B cell (primary cell): ENCODE data around the gene SCN3B. TPM values are rescaled to one million over a fixed set of nuclear protein-coding genes. Genes with fewer than 3 reads are reported as not detected.

Source experiments
- ATAC-seq: fragments of 200-7000 bp; cut with Tn5 transposase; one replicate; pipeline ENCODE4 v1.10.0; 2021; ENCODE audit warnings: low read depth, mild to moderate bottlenecking, moderate number of reproducible peaks, moderate library complexity
- CTCF ChIA-PET: fragments of 350-600 bp; sonication (Branson Sonifier 250); formaldehyde crosslinking; loops from one replicate; lab custom pipeline; 2021; ENCODE audit warnings: antibody characterized with exemption, inconsistent platforms; lab: Charles Lee
- POLR2A ChIA-PET: fragments of 350-600 bp; sonication (Branson Sonifier 250); formaldehyde crosslinking; loops from one replicate; lab custom pipeline; 2021; ENCODE audit warnings: antibody characterized with exemption; lab: Charles Lee
- DNase-seq: peaks from one replicate; pipeline ENCODE4 v3.0.0; 2013
- H2AFZ ChIP-seq: 2 replicates; pipeline ENCODE4 v1.6.1; 2012; ENCODE audit warnings: mild to moderate bottlenecking, low read depth, low read length; ENCODE audit not compliant: insufficient read depth, poor library complexity, severe bottlenecking
- H3K27ac ChIP-seq, 2 donors: 1 replicate in 1 of 2; 2 replicates in 1 of 2; pipeline ENCODE4 v1.5.1; 2012 to 2013; ENCODE audit warnings: low read length in 2 of 2, mild to moderate bottlenecking in 2 of 2, moderate library complexity in 1 of 2
- H3K27me3 ChIP-seq, 4 experiments: fragments of 200-600 bp in 1 of 4; sonication (generic) in 1 of 4; replicated peaks in 1 of 4; 1 replicate in 2 of 4; 2 replicates in 2 of 4; pipeline versions ENCODE4 v1.6.1 to v1.7.0; 2013 to 2016; ENCODE audit warnings: low read length in 3 of 4, mild to moderate bottlenecking in 2 of 4, mixed read lengths in 1 of 4, moderate library complexity in 1 of 4; ENCODE audit not compliant: insufficient read depth in 4 of 4, control insufficient read depth in 3 of 4; ENCODE audit errors: control extremely low read depth in 1 of 4
- H3K36me3 ChIP-seq, 2 experiments: replicated peaks in 1 of 2; 1 replicate in 1 of 2; 2 replicates in 1 of 2; pipeline versions ENCODE4 v1.6.1 to v1.7.1; 2013; ENCODE audit warnings: low read length in 1 of 2; ENCODE audit not compliant: insufficient read depth in 2 of 2, control insufficient read depth in 1 of 2; ENCODE audit errors: control extremely low read depth in 1 of 2, extremely low read depth in 1 of 2
- H3K4me1 ChIP-seq, 2 donors: fragments of 200-600 bp in 1 of 2; sonication (generic) in 1 of 2; 1 replicate in 1 of 2; 2 replicates in 1 of 2; pipeline versions ENCODE4 v1.5.1 to v1.6.1; 2013 to 2017; ENCODE audit warnings: low read length in 2 of 2; ENCODE audit not compliant: control insufficient read depth in 2 of 2, insufficient read depth in 2 of 2
- H3K4me2 ChIP-seq: replicated peaks from 2 replicates; pipeline ENCODE3; 2012; ENCODE audit warnings: mild to moderate bottlenecking, low read depth, low read length; ENCODE audit not compliant: poor library complexity, severe bottlenecking
- H3K4me3 ChIP-seq, 5 experiments: fragments of 200-600 bp in 1 of 5; sonication (generic) in 1 of 5; 1 replicate in 3 of 5; 2 replicates in 2 of 5; pipeline versions ENCODE4 v1.5.1 to v1.7.0; 2011 to 2016; ENCODE audit warnings: low read length in 4 of 5, mild to moderate bottlenecking in 4 of 5, low read depth in 2 of 5, control low read depth in 1 of 5, moderate library complexity in 1 of 5; ENCODE audit not compliant: insufficient read depth in 1 of 5; ENCODE audit errors: control extremely low read depth in 1 of 5, extremely low read depth in 1 of 5
- H3K79me2 ChIP-seq: fragments of 200-600 bp; sonication (generic); one replicate; pipeline ENCODE4 v1.6.0; 2016; ENCODE audit warnings: low read length; ENCODE audit not compliant: control insufficient read depth, insufficient read depth
- H3K9ac ChIP-seq: fragments of 200-600 bp; sonication (generic); 2 replicates; pipeline ENCODE4 v1.6.1; 2017; ENCODE audit warnings: mild to moderate bottlenecking, low read length, moderate library complexity
- H3K9me3 ChIP-seq, 3 donors: one replicate each; pipeline versions ENCODE4 v1.6.1 to v1.7.1; 2013; ENCODE audit warnings: low read length in 2 of 3; ENCODE audit not compliant: control insufficient read depth in 2 of 3, insufficient read depth in 1 of 3; ENCODE audit errors: control extremely low read depth in 1 of 3
- H4K20me1 ChIP-seq: 2 replicates; pipeline ENCODE4 v1.6.0; 2012; ENCODE audit warnings: mild to moderate bottlenecking, low read length; ENCODE audit not compliant: insufficient read depth, control insufficient read depth, poor library complexity, severe bottlenecking
- H3K27ac Mint-ChIP-seq: one replicate; pipeline ENCODE4 v1.8.0; 2021; ENCODE audit warnings: mixed read lengths
- H3K27me3 Mint-ChIP-seq: one replicate; pipeline ENCODE4 v1.8.0; 2021; ENCODE audit warnings: mixed read lengths
- H3K4me1 Mint-ChIP-seq: one replicate; pipeline ENCODE4 v1.8.0; 2021; ENCODE audit warnings: mixed read lengths
- H3K4me3 Mint-ChIP-seq: one replicate; pipeline ENCODE4 v1.8.0; 2021; ENCODE audit warnings: mixed read lengths
- H3K9me3 Mint-ChIP-seq: one replicate; pipeline ENCODE4 v1.8.0; 2022; ENCODE audit warnings: mixed read lengths; ENCODE audit not compliant: insufficient read depth
- EZH2 ChIP-seq: IDR thresholded peaks from 2 replicates; pipeline ENCODE4 v1.6.1; 2012; ENCODE audit warnings: borderline replicate concordance, low read depth, mild to moderate bottlenecking, moderate library complexity, low read length; ENCODE audit not compliant: insufficient read depth, poor library complexity, severe bottlenecking
- WGBS: methylation state at CpG from one replicate; pipeline ENCODE4 v1.1.5; 2013; ENCODE audit warnings: missing lambda C conversion rate; ENCODE audit not compliant: insufficient coverage; 5-methylcytosine and 5-hydroxymethylcytosine counted together
- intact Hi-C: fragments of 100-400 bp; cut with micrococcal nuclease; formaldehyde crosslinking; loops from one replicate; pipeline ENCODE4 v1.10.0; 2022
- polyA plus RNA-seq: library from polyadenylated mRNA; depleted of rRNA; stranded (reverse); fragments of >200 nt; gene quantifications from 2 replicates; pipeline ENCODE4 v1.2.3, GENCODE V29; 2012
- total RNA-seq, 2 donors: library from RNA; stranded (reverse); fragments of 120-200 nt in 1 of 2; gene quantifications; 1 replicate in 1 of 2; 2 replicates in 1 of 2; pipeline versions ENCODE4 v1.2.3 to v1.2.4, GENCODE V29; 2013 to 2022
- TF ChIP-seq, protein P1 (sequence below): fragments of 200-600 bp; IDR thresholded peaks from one replicate; pipeline ENCODE4 v1.8.0; 2022; ENCODE audit warnings: antibody characterized with exemption, mild to moderate bottlenecking

The SCN3B gene
- total and polyA plus RNA-seq, 2 donors (not counting 1 experiment from before 2014, with no cell fraction given), result not detected

DNA sequence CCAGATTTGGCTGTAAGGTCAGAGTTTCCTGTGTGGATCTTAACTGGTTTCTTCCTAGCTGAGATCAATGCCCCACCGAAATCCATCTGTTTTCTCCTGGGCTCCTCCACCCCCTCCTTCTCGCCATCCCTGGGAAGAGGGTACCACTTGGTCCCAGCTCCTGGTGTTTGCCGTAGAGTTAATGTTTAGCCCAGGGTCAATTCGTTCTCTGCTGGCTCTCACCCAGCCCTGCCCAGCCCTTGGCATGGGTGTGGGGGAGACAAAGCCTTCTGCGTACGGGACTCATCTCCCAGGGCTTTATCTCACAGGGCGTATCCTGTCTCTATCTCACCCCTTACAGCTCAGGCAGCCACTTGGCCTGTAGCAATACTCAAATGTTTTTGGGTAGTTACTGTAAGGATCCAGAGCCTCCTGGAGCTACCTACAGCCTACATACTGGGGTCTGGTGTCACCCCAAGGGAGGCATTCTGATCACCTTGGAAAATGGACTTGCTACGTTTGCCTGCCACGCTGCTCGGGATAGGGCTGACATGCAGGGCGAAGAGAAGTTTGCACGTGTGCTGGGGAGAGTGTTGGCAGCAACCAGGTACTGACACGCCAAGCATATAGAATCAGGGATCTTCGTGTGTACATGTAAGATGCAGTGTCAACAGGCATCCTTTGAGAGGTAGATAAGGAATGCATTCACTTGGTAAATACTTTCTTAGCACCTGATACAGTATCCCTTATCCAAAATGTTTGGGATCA lies 66.1 kb downstream of the SCN3B start:
- Histone ChIP-seq H3K9me3 (no peaks in the 10 kb centered on the region), H3K4me3 (no peak overlapping the region), H3K36me3 (no peaks in the 10 kb centered on the region), H2AFZ (no peak overlapping the region), H3K27me3 (no peaks in the 10 kb centered on the region), H3K4me2 (no peak overlapping the region), H3K9ac (no peak overlapping the region), H3K79me2 (no peaks in the 10 kb centered on the region), H4K20me1 (no peaks in the 10 kb centered on the region), H3K4me1 (no peaks in the 10 kb centered on the region), H3K27ac (no peak overlapping the region)
- Mint-ChIP-seq H3K27ac (no peak overlapping the region), H3K4me1 (no peaks in the 10 kb centered on the region), H3K4me3 (no peak overlapping the region), H3K27me3 (no peaks in the 10 kb centered on the region), H3K9me3 (no peaks in the 10 kb centered on the region)
- no peak for TF ChIP-seq EZH2
- TF ChIP-seq, protein P1, sequence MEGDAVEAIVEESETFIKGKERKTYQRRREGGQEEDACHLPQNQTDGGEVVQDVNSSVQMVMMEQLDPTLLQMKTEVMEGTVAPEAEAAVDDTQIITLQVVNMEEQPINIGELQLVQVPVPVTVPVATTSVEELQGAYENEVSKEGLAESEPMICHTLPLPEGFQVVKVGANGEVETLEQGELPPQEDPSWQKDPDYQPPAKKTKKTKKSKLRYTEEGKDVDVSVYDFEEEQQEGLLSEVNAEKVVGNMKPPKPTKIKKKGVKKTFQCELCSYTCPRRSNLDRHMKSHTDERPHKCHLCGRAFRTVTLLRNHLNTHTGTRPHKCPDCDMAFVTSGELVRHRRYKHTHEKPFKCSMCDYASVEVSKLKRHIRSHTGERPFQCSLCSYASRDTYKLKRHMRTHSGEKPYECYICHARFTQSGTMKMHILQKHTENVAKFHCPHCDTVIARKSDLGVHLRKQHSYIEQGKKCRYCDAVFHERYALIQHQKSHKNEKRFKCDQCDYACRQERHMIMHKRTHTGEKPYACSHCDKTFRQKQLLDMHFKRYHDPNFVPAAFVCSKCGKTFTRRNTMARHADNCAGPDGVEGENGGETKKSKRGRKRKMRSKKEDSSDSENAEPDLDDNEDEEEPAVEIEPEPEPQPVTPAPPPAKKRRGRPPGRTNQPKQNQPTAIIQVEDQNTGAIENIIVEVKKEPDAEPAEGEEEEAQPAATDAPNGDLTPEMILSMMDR, result no peak
- 98% methylated on average over 6 of the region's 14 CpGs for WGBS
- intact Hi-C loops, result no loop called here
- CTCF ChIA-PET, result no interaction called here
- DNase-seq (no peak), ATAC-seq (no peak)
- POLR2A ChIA-PET, result no interaction called here

DNA sequence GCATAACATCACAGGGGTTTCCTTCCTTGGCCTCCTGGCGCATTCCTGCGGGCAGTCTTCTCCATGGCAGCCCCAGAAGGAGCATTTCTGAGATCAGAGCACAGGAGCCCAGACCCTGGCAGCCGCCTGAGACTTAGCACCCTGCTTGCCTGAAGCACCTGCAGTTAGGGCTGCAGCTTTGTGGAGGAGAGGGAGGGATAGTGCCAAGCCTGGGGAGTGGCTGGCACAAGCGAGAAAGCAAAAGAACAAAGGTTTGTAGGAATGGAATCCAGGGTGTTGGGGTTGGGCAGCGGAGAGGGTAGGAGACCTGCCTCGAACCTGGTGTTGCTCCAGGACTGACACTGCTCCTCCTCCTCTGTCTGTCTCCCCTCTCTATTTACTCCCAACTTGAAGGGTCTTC lies 66.9 kb downstream of the SCN3B start:
- no peaks in the 10 kb centered on the region for H3K9me3 ChIP-seq
- H3K9me3 Mint-ChIP-seq, result no peaks in the 10 kb centered on the region

More for the DNA sequence above, 66.9 kb downstream of the SCN3B start:
- Histone ChIP-seq H3K9ac (no peak overlapping the region), H3K4me1 (no peaks in the 10 kb centered on the region), H4K20me1 (no peaks in the 10 kb centered on the region), H3K4me2 (no peak overlapping the region), H3K4me3 (no peak overlapping the region), H3K27ac (no peak overlapping the region), H3K79me2 (no peaks in the 10 kb centered on the region), H2AFZ (no peak overlapping the region), H3K27me3 (no peaks in the 10 kb centered on the region), H3K36me3 (no peaks in the 10 kb centered on the region)
- CTCF ChIA-PET, result no interaction called here
- WGBS, result 100% methylated on average over 2 of the region's 6 CpGs
- Mint-ChIP-seq H3K27ac (no peak overlapping the region), H3K4me3 (no peak overlapping the region), H3K27me3 (no peaks in the 10 kb centered on the region), H3K4me1 (no peaks in the 10 kb centered on the region)
- no peak for ATAC-seq
- intact Hi-C loops, result no loop called here
- no peak for DNase-seq
- TF ChIP-seq, protein P1, result no peak
- TF ChIP-seq EZH2, result no peak
- POLR2A ChIA-PET, result no interaction called here
